H1 (cell line): ENCODE data around the gene MLPH. TPM values are rescaled to one million over a fixed set of nuclear protein-coding genes. Genes with fewer than 3 reads are reported as not detected.

ENCODE experiments used
- CBX8 ChIP-seq: fragments of 300-800, 300-1000 bp; sonication (generic); IDR thresholded peaks from 2 replicates; pipeline ENCODE4 v1.7.1; 2016; ENCODE audit warnings: low read depth, low read length, borderline replicate concordance
- HDAC6 ChIP-seq: IDR thresholded peaks from one replicate; pipeline ENCODE4 v1.7.1; 2012; ENCODE audit warnings: low read depth, mild to moderate bottlenecking, inconsistent platforms, low read length, moderate library complexity
- JUN ChIP-seq: IDR thresholded peaks from 2 replicates; pipeline ENCODE4 v1.6.1; 2011; ENCODE audit warnings: low read depth, mild to moderate bottlenecking, improper control_type of control experiment, low read length
- KDM5A ChIP-seq: fragments of 200-600 bp; IDR thresholded peaks from 2 replicates; pipeline ENCODE4 v1.7.1; 2012; ENCODE audit warnings: mild to moderate bottlenecking, low read length, inconsistent platforms, mixed read lengths
- MAX ChIP-seq: IDR thresholded peaks from 2 replicates; pipeline ENCODE4 v1.6.1; 2012; ENCODE audit warnings: inconsistent platforms
- SP2 ChIP-seq: IDR thresholded peaks from 2 replicates; pipeline ENCODE4 v1.6.1; 2012; ENCODE audit warnings: mild to moderate bottlenecking, low read length, inconsistent platforms
- polyA plus RNA-seq, 7 experiments: library from polyadenylated mRNA; depleted of rRNA in 3 of 7; stranded (reverse) in 5 of 7; unstranded in 2 of 7; fragments of >200 nt in 5 of 7; fragments of 200-250 nt in 2 of 7; gene quantifications; 1 replicate in 5 of 7; 2 replicates in 1 of 7; 4 replicates in 1 of 7; pipeline versions ENCODE4 v1.2.1 to v1.2.3, GENCODE V29; 2011 to 2013; ENCODE audit warnings: missing spikeins in 2 of 7, mixed read lengths in 2 of 7
- total RNA-seq: library from RNA; stranded (reverse); fragmentation: NEBNext Ultra II Directional; extraction: Animal tissue kit (Norgen Biotek cat#: 25700); gene quantifications from 2 replicates; pipeline ENCODE4 v1.2.1, GENCODE V29; 2021

MLPH gene
- total and polyA plus RNA-seq, 2 of the 8 experiments (the other 6 are each of a cell fraction or from before 2014, with no cell fraction given), result 12.7 to 17.0 TPM

GRCh38 chr2:237449193-237449881, 37.7 kb upstream of the MLPH start (continued):
- TF ChIP-seq MAX (no peak), JUN (no peak), SP2 (no peak), HDAC6 (no peak), KDM5A (no peak), CBX8 (no peak)
